Smooth muscle cell (in vitro differentiated cells): ENCODE measurements around the gene C14orf119. TPM values are rescaled to one million over a fixed set of nuclear protein-coding genes. Genes with fewer than 3 reads are reported as not detected.
"Not testable (repeated sequence)": the region's sequence is repeated elsewhere in the genome, so short reads cannot be mapped to it uniquely, and the experiment has no call there.

ENCODE experiments used
- DNase-seq: peaks from one replicate; lab custom pipeline; 2025; ENCODE audit not compliant: unreplicated experiment; lab: John Stamatoyannopoulos, UW
- H2AFZ ChIP-seq: fragments of 200-600 bp; sonication (generic); 2 replicates; pipeline ENCODE4 v1.6.0; 2016; ENCODE audit warnings: antibody characterized with exemption, low read depth, mild to moderate bottlenecking
- H3F3A ChIP-seq: fragments of 200-600 bp; sonication (generic); 2 replicates; pipeline ENCODE4 v1.6.0; 2017; ENCODE audit warnings: antibody characterized with exemption, low read depth
- H3K27ac ChIP-seq: fragments of 200-600 bp; sonication (generic); 2 replicates; pipeline ENCODE4 v1.5.1; 2016; ENCODE audit warnings: low read depth, mild to moderate bottlenecking
- H3K27me3 ChIP-seq: fragments of 200-600 bp; sonication (generic); 2 replicates; pipeline ENCODE4 v1.6.1; 2016; ENCODE audit warnings: low read depth, mild to moderate bottlenecking
- H3K36me3 ChIP-seq: fragments of 200-600 bp; sonication (generic); 2 replicates; pipeline ENCODE4 v1.5.1; 2016; ENCODE audit warnings: low read depth
- H3K4me1 ChIP-seq: fragments of 200-600 bp; sonication (generic); 2 replicates; pipeline ENCODE4 v1.5.1; 2016; ENCODE audit warnings: low read depth
- H3K4me2 ChIP-seq: fragments of 200-600 bp; sonication (generic); 2 replicates; pipeline ENCODE4 v1.6.0; 2016; ENCODE audit warnings: mild to moderate bottlenecking
- H3K4me3 ChIP-seq: fragments of 200-600 bp; sonication (generic); 2 replicates; pipeline ENCODE4 v1.5.1; 2016; ENCODE audit warnings: mild to moderate bottlenecking
- H3K79me2 ChIP-seq: fragments of 200-600 bp; sonication (generic); 2 replicates; pipeline ENCODE4 v1.6.0; 2016; ENCODE audit warnings: low read depth, mild to moderate bottlenecking
- H3K9ac ChIP-seq: fragments of 200-600 bp; sonication (generic); 2 replicates; pipeline ENCODE4 v1.6.0; 2016; ENCODE audit warnings: low read depth
- H3K9me3 ChIP-seq: fragments of 200-600 bp; sonication (generic); replicated peaks from 2 replicates; pipeline ENCODE4 v1.5.1; 2016; ENCODE audit warnings: low read depth
- H4K20me1 ChIP-seq: fragments of 200-600 bp; sonication (generic); 2 replicates; pipeline ENCODE4 v1.6.0; 2016; ENCODE audit warnings: low read depth
- CTCF ChIP-seq: fragments of 200-600 bp; sonication (generic); IDR thresholded peaks from 2 replicates; pipeline ENCODE4 v1.5.1; 2017; ENCODE audit warnings: borderline replicate concordance, mild to moderate bottlenecking, antibody characterized with exemption; ENCODE audit not compliant: insufficient read depth, poor library complexity, severe bottlenecking
- WGBS: methylation state at CpG from one replicate; pipeline ENCODE4 v1.1.7; 2016; ENCODE audit warnings: low lambda C conversion rate; 5-methylcytosine and 5-hydroxymethylcytosine counted together
- polyA plus RNA-seq: library from polyadenylated mRNA; unstranded; fragments of >200 nt; fragmentation: Nextera tagmentation; extraction: Ambion mirVana; gene quantifications from 2 replicates; pipeline ENCODE4 v1.2.1, GENCODE V29; 2016
- total RNA-seq: library from RNA; depleted of rRNA; stranded (reverse); fragments of >200 nt; gene quantifications from 2 replicates; pipeline ENCODE4 v1.2.3, GENCODE V29; 2014

C14orf119 gene
- total and polyA plus RNA-seq, 2 experiments from 2014 or later: 54.1 to 130 TPM

GRCh38 chr14:23105348-23105824 is 10.1 kb downstream of the C14orf119 start:
- no peak for TF ChIP-seq CTCF
- no peak for DNase-seq
- Histone ChIP-seq H3K4me2 (no peak overlapping the region), H3F3A (no peaks in the 10 kb centered on the region), H2AFZ (no peak overlapping the region), H3K79me2 (no peaks in the 10 kb centered on the region), H3K36me3 (no peaks in the 10 kb centered on the region), H3K9ac (no peak overlapping the region), H4K20me1 (peaks cover 2% of the 10 kb centered on the region), H3K9me3 (no peaks in the 10 kb centered on the region), H3K4me1 (no peaks in the 10 kb centered on the region), H3K4me3 (no peak overlapping the region), H3K27me3 (peaks cover 8% of the 10 kb centered on the region), H3K27ac (no peak overlapping the region)
- 92% methylated on average over 4 of the region's 4 CpGs for WGBS

- Histone ChIP-seq H3K27ac (no peak overlapping the region), H3K27me3 (peaks cover 18% of the 10 kb centered on the region), H3K9me3 (no peaks in the 10 kb centered on the region), H3F3A (no peaks in the 10 kb centered on the region), H2AFZ (no peak overlapping the region), H3K79me2 (no peaks in the 10 kb centered on the region), H3K4me2 (no peak overlapping the region), H4K20me1 (no peaks in the 10 kb centered on the region), H3K9ac (no peak overlapping the region), H3K4me1 (no peaks in the 10 kb centered on the region), H3K4me3 (no peak overlapping the region), H3K36me3 (no peaks in the 10 kb centered on the region)
- TF ChIP-seq CTCF: no peak
- DNase-seq: no peak
Measured at GRCh38 chr14:23106747-23107045, 11.4 kb downstream of the C14orf119 start.

DNA sequence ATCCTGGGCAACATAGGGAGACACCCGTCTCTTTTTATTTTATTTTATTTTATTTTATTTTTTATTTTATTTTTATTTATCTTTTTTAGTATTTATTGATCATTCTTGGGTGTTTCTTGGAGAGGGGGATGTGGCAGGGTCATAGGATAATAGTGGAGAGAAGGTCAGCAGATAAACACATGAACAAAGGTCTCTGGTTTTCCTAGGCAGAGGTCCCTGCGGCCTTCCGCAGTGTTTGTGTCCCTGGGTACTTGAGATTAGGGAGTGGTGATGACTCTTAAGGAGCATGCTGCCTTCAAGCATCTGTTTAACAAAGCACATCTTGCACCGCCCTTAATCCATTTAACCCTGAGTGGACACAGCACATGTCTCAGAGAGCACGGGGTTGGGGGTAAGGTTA is 12.3 kb downstream of the C14orf119 start:
- not testable (repeated sequence) for H3K4me3 ChIP-seq, H3K79me2 ChIP-seq, H2AFZ ChIP-seq, H3K36me3 ChIP-seq, H3K9me3 ChIP-seq, H3K4me2 ChIP-seq, H3K9ac ChIP-seq, H4K20me1 ChIP-seq, H3K4me1 ChIP-seq, DNase-seq, H3K27ac ChIP-seq, H3F3A ChIP-seq
- WGBS: 88% methylated on average over 2 of the region's 5 CpGs
- peaks cover 18% of the 10 kb centered on the region for H3K27me3 ChIP-seq

DNA sequence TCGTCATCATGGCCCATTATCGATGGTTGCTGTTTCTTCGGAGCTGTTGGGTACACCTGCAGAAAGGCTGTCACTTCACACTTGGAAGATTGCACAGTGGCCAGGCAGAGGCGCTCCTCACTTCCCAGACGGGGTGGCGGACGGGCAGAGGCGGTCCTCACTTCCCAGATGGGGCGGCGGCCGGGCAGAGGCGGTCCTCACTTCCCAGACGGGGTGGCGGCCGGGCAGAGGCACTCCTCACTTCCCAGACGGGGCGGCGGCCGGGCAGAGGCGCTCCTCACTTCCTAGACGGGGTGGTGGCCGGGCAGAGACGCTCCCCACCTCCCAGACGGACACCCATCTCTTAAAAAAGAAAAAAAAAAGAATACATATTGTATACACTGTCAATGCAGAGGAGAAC is 12.9 kb downstream of the C14orf119 start:
- DNase-seq, H3F3A ChIP-seq, H2AFZ ChIP-seq, H3K4me2 ChIP-seq, H3K27ac ChIP-seq, H3K9ac ChIP-seq, H4K20me1 ChIP-seq, H3K4me3 ChIP-seq, H3K79me2 ChIP-seq, H3K4me1 ChIP-seq, H3K36me3 ChIP-seq, H3K9me3 ChIP-seq: not testable (repeated sequence)
- WGBS: 96% methylated on average over 24 of the region's 24 CpGs
- peaks cover 18% of the 10 kb centered on the region for H3K27me3 ChIP-seq

GRCh38 chr14:23109769-23110168 is 14.5 kb downstream of the C14orf119 start:
- no peaks in the 10 kb centered on the region for H3K79me2 ChIP-seq
- no peaks in the 10 kb centered on the region for H3K9me3 ChIP-seq
- WGBS: 95% methylated on average over 1 of the region's 1 CpG
- no peak overlapping the region for H2AFZ ChIP-seq
- no peaks in the 10 kb centered on the region for H3F3A ChIP-seq
- peaks cover 13% of the 10 kb centered on the region for H3K4me1 ChIP-seq
- no peak overlapping the region for H3K27ac ChIP-seq
- H3K36me3 ChIP-seq: no peaks in the 10 kb centered on the region
- no peak for DNase-seq
- no peak overlapping the region for H3K4me2 ChIP-seq
- no peaks in the 10 kb centered on the region for H4K20me1 ChIP-seq
- H3K9ac ChIP-seq: no peak overlapping the region
- H3K27me3 ChIP-seq: peaks cover 18% of the 10 kb centered on the region
- no peak for TF ChIP-seq CTCF
- no peak overlapping the region for H3K4me3 ChIP-seq
